GM23338 (cell line): ENCODE data around the gene AFTPH. TPM values are rescaled to one million over a fixed set of nuclear protein-coding genes. Genes with fewer than 3 reads are reported as not detected.

Experiments
- ATAC-seq: fragments of 200-7000 bp; cut with Tn5 transposase; 3 replicates; pipeline ENCODE4 v1.9.1; 2020
- DNase-seq: peaks from one replicate; pipeline ENCODE4 v3.0.0-alpha.2; 2015; ENCODE audit warnings: low spot score
- H2AFZ ChIP-seq: fragments of 200-600 bp; sonication (generic); 2 replicates; pipeline ENCODE4 v1.8.0; 2016; ENCODE audit warnings: antibody characterized with exemption, mild to moderate bottlenecking, moderate library complexity
- H3F3A ChIP-seq: fragments of 200-600 bp; sonication (generic); replicated peaks from 2 replicates; pipeline ENCODE4 v1.8.0; 2017; ENCODE audit warnings: antibody characterized with exemption, mixed run types, low read depth
- H3K27ac ChIP-seq: fragments of 200-600 bp; sonication (generic); 2 replicates; pipeline ENCODE4 v1.6.1; 2016; ENCODE audit warnings: low read depth
- H3K27me3 ChIP-seq: fragments of 200-600 bp; sonication (generic); 2 replicates; pipeline ENCODE4 v1.8.0; 2016; ENCODE audit warnings: mild to moderate bottlenecking, mixed run types, moderate library complexity; ENCODE audit not compliant: insufficient read depth
- H3K36me3 ChIP-seq: fragments of 200-600 bp; sonication (generic); 2 replicates; pipeline ENCODE4 v1.8.0; 2016; ENCODE audit warnings: mild to moderate bottlenecking; ENCODE audit not compliant: insufficient read depth
- H3K4me1 ChIP-seq: fragments of 200-600 bp; sonication (generic); 2 replicates; pipeline ENCODE4 v1.8.0; 2016; ENCODE audit warnings: mild to moderate bottlenecking, moderate library complexity; ENCODE audit not compliant: insufficient read depth
- H3K4me2 ChIP-seq: fragments of 200-600 bp; sonication (generic); 2 replicates; pipeline ENCODE4 v1.7.1; 2017; ENCODE audit warnings: mixed run types
- H3K4me3 ChIP-seq: fragments of 200-600 bp; sonication (generic); 2 replicates; pipeline ENCODE4 v1.6.1; 2016; ENCODE audit warnings: mixed run types
- H3K79me2 ChIP-seq: fragments of 200-600 bp; sonication (generic); replicated peaks from 2 replicates; pipeline ENCODE4 v1.8.0; 2017; ENCODE audit warnings: mild to moderate bottlenecking; ENCODE audit not compliant: insufficient read depth
- H3K9me2 ChIP-seq: fragments of 200-600 bp; sonication (generic); 2 replicates; pipeline ENCODE4 v1.8.0; 2017; ENCODE audit not compliant: insufficient read depth
- H4K20me1 ChIP-seq: fragments of 200-600 bp; sonication (generic); replicated peaks from 2 replicates; pipeline ENCODE4 v1.8.0; 2017; ENCODE audit warnings: mild to moderate bottlenecking; ENCODE audit not compliant: insufficient read depth
- H3K27ac Mint-ChIP-seq: 2 replicates; pipeline ENCODE4 v1.8.0; 2020; ENCODE audit warnings: inconsistent platforms, mild to moderate bottlenecking, moderate library complexity, mixed read lengths
- H3K27me3 Mint-ChIP-seq: 3 replicates; pipeline ENCODE4 v1.8.0; 2022; ENCODE audit warnings: low read depth, mild to moderate bottlenecking, moderate library complexity, mixed read lengths, inconsistent platforms; ENCODE audit not compliant: insufficient read depth, poor library complexity
- H3K36me3 Mint-ChIP-seq: 3 replicates; pipeline ENCODE4 v1.8.0; 2021; ENCODE audit warnings: low read depth, mild to moderate bottlenecking, inconsistent platforms, moderate library complexity, mixed read lengths
- H3K4me1 Mint-ChIP-seq: 3 replicates; pipeline ENCODE4 v1.8.0; 2020; ENCODE audit warnings: mild to moderate bottlenecking, inconsistent platforms, mixed read lengths
- H3K4me3 Mint-ChIP-seq: 3 replicates; pipeline ENCODE4 v1.8.0; 2021; ENCODE audit warnings: moderate library complexity, mild to moderate bottlenecking, inconsistent platforms, mixed read lengths
- H3K9me3 Mint-ChIP-seq: 3 replicates; pipeline ENCODE4 v1.8.0; 2020; ENCODE audit warnings: moderate library complexity, mild to moderate bottlenecking, inconsistent platforms, mixed read lengths
- CREB1 ChIP-seq: fragments of 250-450 bp; sonication (Bioruptor Pico); IDR thresholded peaks from 2 replicates; pipeline ENCODE4 v1.5.0; 2020; ENCODE audit warnings: low read depth, mild to moderate bottlenecking, moderate library complexity
- CTCF ChIP-seq, 2 experiments: fragments of 200-600 bp in 1 of 2; sonication (generic) in 1 of 2; conservative IDR thresholded peaks; 2 replicates each; pipeline versions ENCODE4 v1.5.1 to v1.6.1; 2016 to 2017; ENCODE audit warnings: antibody characterized with exemption in 2 of 2, low read depth in 2 of 2, mild to moderate bottlenecking in 2 of 2, moderate library complexity in 1 of 2
- ETS1 ChIP-seq: IDR thresholded peaks from 2 replicates; pipeline ENCODE4 v1.6.1; 2016; ENCODE audit warnings: antibody characterized with exemption
- EZH2 ChIP-seq: fragments of 200-600 bp; sonication (generic); IDR thresholded peaks from one replicate; pipeline ENCODE4 v1.8.0; 2017; ENCODE audit warnings: antibody characterized with exemption, mild to moderate bottlenecking, low read depth; ENCODE audit not compliant: unreplicated experiment
- EZH2phosphoT487 ChIP-seq: fragments of 200-600 bp; sonication (generic); IDR thresholded peaks from one replicate; pipeline ENCODE4 v1.8.1; 2018; ENCODE audit warnings: antibody characterized with exemption; ENCODE audit not compliant: unreplicated experiment
- JUNB ChIP-seq: IDR thresholded peaks from one replicate; pipeline ENCODE4 v1.6.1; 2016; ENCODE audit warnings: antibody characterized with exemption; ENCODE audit not compliant: unreplicated experiment
- NANOG ChIP-seq: IDR thresholded peaks from 2 replicates; pipeline ENCODE4 v1.6.1; 2016; ENCODE audit warnings: antibody characterized with exemption, borderline replicate concordance
- POLR2AphosphoS5 ChIP-seq: IDR thresholded peaks from 2 replicates; pipeline ENCODE4 v1.6.1; 2016; ENCODE audit warnings: antibody characterized with exemption, low read depth
- REST ChIP-seq: IDR thresholded peaks from one replicate; pipeline ENCODE4 v1.6.1; 2018; ENCODE audit warnings: antibody characterized with exemption; ENCODE audit not compliant: unreplicated experiment
- STAT1 ChIP-seq: IDR thresholded peaks from one replicate; pipeline ENCODE4 v1.6.1; 2016; ENCODE audit warnings: antibody characterized with exemption; ENCODE audit not compliant: unreplicated experiment
- ZNF114 ChIP-seq: fragments of 250-450 bp; sonication (Bioruptor Pico); IDR thresholded peaks from 2 replicates; pipeline ENCODE4 v1.5.0; 2020; ENCODE audit warnings: mild to moderate bottlenecking, moderate library complexity
- ZNF331 ChIP-seq: fragments of 250-450 bp; sonication (Bioruptor Pico); IDR thresholded peaks from 2 replicates; pipeline ENCODE4 v1.5.0; 2020; ENCODE audit warnings: low read depth, mild to moderate bottlenecking, moderate library complexity
- ZNF462 ChIP-seq: fragments of 250-450 bp; sonication (Bioruptor Pico); IDR thresholded peaks from 2 replicates; pipeline ENCODE4 v1.5.0; 2020; ENCODE audit warnings: mild to moderate bottlenecking, moderate library complexity
- polyA plus RNA-seq: library from polyadenylated mRNA; unstranded; fragments of >200 nt; fragmentation: Nextera tagmentation; extraction: Ambion mirVana; gene quantifications from 2 replicates; pipeline ENCODE4 v1.2.1, GENCODE V29; 2016
- total RNA-seq: library from RNA; depleted of rRNA; stranded (reverse); fragments of >200 nt; shearing (Covaris generic); gene quantifications from 2 replicates; pipeline ENCODE4 v1.2.3, GENCODE V29; 2014

Gene AFTPH
- total and polyA plus RNA-seq, 2 experiments from 2014 or later = 14.9 to 20.6 TPM

GRCh38 chr2:64543008-64543697, 19.0 kb downstream of the AFTPH start:
- Histone ChIP-seq H3K4me3 (no peak overlapping the region), H3K27me3 (no peaks in the 10 kb centered on the region), H3K4me1 (no peaks in the 10 kb centered on the region), H3K4me2 (no peak overlapping the region), H3K9me2 (no peaks in the 10 kb centered on the region), H2AFZ (no peak overlapping the region), H3K36me3 (no peaks in the 10 kb centered on the region), H3K27ac (no peak overlapping the region), H4K20me1 (no peaks in the 10 kb centered on the region; the same call in none of the 2 replicates), H3K79me2 (peaks cover 81% of the 10 kb centered on the region), H3F3A (no peaks in the 10 kb centered on the region)
- Mint-ChIP-seq H3K27ac (no peak overlapping the region), H3K4me1 (peaks cover 15% of the 10 kb centered on the region), H3K9me3 (no peaks in the 10 kb centered on the region), H3K4me3 (no peak overlapping the region), H3K27me3 (no peaks in the 10 kb centered on the region), H3K36me3 (no peaks in the 10 kb centered on the region)
- DNase-seq = no peak
- TF ChIP-seq CREB1 (no peak), EZH2phosphoT487 (no peak), REST (no peak), NANOG (no peak), CTCF (conservative IDR thresholded peaks at IDR 0.05; ENCODE audit: low read depth in 2 of 2) (no peak), ETS1 (no peak), ZNF331 (CRISPR knock-in tag) (no peak), STAT1 (no peak), ZNF462 (CRISPR knock-in tag) (no peak), ZNF114 (no peak), EZH2 (no peak), JUNB (no peak), POLR2AphosphoS5 (no peak)
- ATAC-seq = no peak
